Duodenal mucosa (tissue), 2 donors: ENCODE data around the gene CADM1.

ENCODE experiments used
- H3K27ac ChIP-seq: one replicate; pipeline ENCODE4 v1.7.0; 2013; ENCODE audit warnings: low read depth, low read length
- H3K27me3 ChIP-seq, 2 donors: one replicate each; pipeline ENCODE4 v1.7.0; 2013; ENCODE audit warnings: low read length in 2 of 2, control low read depth in 1 of 2; ENCODE audit not compliant: insufficient read depth in 2 of 2, control insufficient read depth in 1 of 2
- H3K36me3 ChIP-seq, 2 donors: one replicate each; pipeline ENCODE4 v1.7.0; 2013; ENCODE audit warnings: low read length in 2 of 2, control low read depth in 1 of 2; ENCODE audit not compliant: insufficient read depth in 2 of 2, control insufficient read depth in 1 of 2
- H3K4me1 ChIP-seq, 2 donors: one replicate each; pipeline ENCODE4 v1.7.0; 2013; ENCODE audit warnings: low read length in 2 of 2, control low read depth in 1 of 2; ENCODE audit not compliant: insufficient read depth in 2 of 2, control insufficient read depth in 1 of 2
- H3K4me3 ChIP-seq, 2 donors: one replicate each; pipeline ENCODE4 v1.7.0; 2013; ENCODE audit warnings: low read length in 2 of 2, low read depth in 1 of 2
- H3K9ac ChIP-seq, 2 donors: one replicate each; pipeline ENCODE4 v1.7.0; 2013; ENCODE audit warnings: low read length in 2 of 2, low read depth in 1 of 2
- H3K9me3 ChIP-seq, 2 donors: one replicate each; pipeline ENCODE4 v1.7.0; 2013; ENCODE audit warnings: low read length in 2 of 2, control low read depth in 1 of 2; ENCODE audit not compliant: control insufficient read depth in 1 of 2

The CADM1 gene

DNA sequence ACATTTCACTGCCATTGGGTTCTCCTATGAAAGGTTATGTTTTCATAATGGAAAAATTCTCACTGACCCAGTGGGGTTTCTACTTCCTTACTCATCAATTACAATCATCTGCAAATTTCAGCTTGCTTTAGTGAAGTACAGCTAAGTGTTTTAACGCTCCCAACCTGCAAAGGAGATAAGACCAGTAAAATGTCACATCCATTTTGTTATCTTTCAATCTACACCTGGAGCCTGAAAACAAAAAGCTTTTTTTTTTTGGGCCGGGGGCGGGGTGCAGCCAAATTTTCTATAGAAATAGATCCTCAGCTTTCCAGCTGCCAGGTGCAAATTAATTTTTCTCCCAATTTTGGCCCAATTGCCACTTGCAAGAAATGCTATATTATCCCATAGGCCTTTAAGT is 40.6 kb downstream of the CADM1 start:
- Histone ChIP-seq H3K27ac (no peak overlapping the region), H3K27me3 (no peaks in the 10 kb centered on the region), H3K9ac (no peak overlapping the region), H3K4me3 (no peak overlapping the region), H3K4me1 (no peaks in the 10 kb centered on the region), H3K36me3 (no peaks in the 10 kb centered on the region), H3K9me3 (no peaks in the 10 kb centered on the region)

DNA sequence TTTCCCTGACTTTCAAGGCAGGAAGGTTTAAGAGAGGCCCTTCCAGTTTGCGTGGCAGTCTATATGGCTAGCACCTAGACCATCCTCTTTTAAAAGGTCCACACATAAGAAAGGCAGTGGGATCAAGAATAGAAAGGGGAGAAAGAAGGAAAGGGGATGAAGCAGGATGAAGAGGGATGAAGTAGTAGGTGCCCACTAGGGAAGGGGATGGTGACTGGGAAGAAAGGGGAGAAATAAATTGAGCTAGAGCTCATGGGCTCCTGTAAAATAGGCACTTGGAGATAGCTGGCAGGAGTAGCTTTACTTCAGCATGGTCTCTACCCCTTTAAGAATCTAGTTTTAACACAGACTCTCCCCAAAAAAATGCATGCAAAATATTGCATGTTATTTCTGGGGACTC is 41.5 kb downstream of the CADM1 start:
- H3K9ac ChIP-seq: no peak overlapping the region
- H3K9me3 ChIP-seq: no peaks in the 10 kb centered on the region
- H3K4me3 ChIP-seq: no peak overlapping the region
- H3K27ac ChIP-seq: no peak overlapping the region
- no peaks in the 10 kb centered on the region for H3K4me1 ChIP-seq
- H3K27me3 ChIP-seq: no peaks in the 10 kb centered on the region
- H3K36me3 ChIP-seq: no peaks in the 10 kb centered on the region

DNA sequence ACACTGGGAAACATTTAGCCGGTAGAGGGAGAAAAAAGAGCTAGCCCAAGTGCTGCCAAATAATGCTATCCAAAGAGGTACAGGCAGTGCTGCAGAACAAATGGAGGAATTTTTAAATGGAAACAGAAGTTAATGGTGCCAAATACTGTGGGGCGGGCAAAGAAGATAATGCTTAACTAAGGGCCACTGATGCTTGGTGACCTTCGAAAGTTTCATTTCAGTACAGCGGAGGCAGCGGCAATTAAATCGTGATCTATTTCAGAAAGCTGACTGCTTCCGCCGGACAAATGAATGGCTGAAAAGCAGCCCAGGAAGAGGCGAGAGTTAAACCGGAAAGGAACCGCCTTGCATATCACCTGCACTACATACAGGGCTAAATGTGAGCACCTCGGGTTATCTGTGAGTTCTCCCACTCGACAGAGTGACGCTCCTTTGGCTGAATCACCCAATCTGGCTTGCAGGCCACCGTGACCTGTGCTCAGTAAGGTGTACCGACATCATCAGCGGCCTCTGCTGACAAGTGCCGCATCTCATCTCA is 42.1 kb downstream of the CADM1 start:
- no peaks in the 10 kb centered on the region for H3K4me1 ChIP-seq
- no peaks in the 10 kb centered on the region for H3K9me3 ChIP-seq
- no peaks in the 10 kb centered on the region for H3K27me3 ChIP-seq
- H3K27ac ChIP-seq: no peak overlapping the region
- no peak overlapping the region for H3K4me3 ChIP-seq
- no peaks in the 10 kb centered on the region for H3K36me3 ChIP-seq
- no peak overlapping the region for H3K9ac ChIP-seq

DNA sequence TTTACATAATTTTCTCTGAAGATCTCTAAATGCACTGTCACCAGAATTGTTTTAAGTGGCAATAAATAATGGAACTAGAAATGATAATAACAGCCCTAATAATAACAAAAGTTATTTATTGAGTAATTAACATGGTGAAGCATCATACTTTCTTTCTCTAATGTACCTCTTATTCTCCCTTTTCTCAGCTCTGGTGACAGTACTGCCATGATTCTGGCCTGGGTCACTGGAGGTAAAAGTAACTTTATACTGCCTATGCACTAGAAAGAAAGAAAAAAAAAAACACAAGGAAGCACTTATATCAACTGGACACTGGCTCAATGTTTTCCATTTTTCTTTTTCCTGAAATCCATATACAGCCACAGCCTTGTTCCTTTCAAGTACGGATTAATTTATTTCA is 43.7 kb downstream of the CADM1 start:
- Histone ChIP-seq H3K4me3 (no peak overlapping the region), H3K4me1 (no peaks in the 10 kb centered on the region), H3K36me3 (no peaks in the 10 kb centered on the region), H3K27me3 (no peaks in the 10 kb centered on the region), H3K9me3 (no peaks in the 10 kb centered on the region), H3K9ac (no peak overlapping the region), H3K27ac (no peak overlapping the region)

DNA sequence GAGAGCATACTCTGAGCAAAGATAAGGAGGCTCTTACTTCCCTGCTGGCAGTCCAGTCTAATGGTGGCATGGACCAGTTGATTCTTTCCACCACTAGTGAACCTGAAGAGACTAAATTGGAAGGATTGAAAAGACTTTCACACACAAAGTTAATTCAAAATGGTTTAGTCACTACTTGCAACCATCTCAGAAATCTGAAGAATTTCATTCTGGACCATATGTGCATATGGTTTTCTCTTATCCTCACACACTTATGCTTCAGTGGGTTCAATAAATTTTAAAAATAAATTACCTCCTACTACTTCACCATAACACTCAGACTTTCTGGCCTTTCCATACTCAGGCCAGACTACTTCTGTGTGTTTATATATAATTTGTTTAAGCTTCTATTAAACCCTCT is 44.7 kb downstream of the CADM1 start:
- H3K4me3 ChIP-seq: no peak overlapping the region
- no peaks in the 10 kb centered on the region for H3K36me3 ChIP-seq

DNA sequence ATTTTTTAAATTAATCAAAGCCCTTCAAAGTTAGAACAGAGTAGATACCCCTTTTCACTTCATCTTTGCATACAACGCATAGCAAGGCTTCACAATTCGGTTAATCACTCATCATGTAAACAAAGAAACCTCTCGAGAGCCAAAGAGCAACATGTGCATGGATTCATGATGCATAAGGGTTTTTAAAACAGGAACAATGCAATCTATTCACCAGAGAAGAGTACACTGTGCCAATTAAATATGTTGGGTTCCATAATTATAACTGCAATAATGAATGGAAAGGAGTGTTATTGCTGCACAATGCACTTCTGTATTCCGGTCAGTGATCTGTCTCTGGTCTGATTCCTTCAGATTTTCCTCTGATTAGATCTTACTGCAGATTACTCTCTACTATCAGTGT is 45.3 kb downstream of the CADM1 start:
- Histone ChIP-seq H3K9me3 (no peaks in the 10 kb centered on the region), H3K27ac (no peak overlapping the region), H3K36me3 (no peaks in the 10 kb centered on the region), H3K4me1 (no peaks in the 10 kb centered on the region), H3K9ac (no peak overlapping the region), H3K27me3 (no peaks in the 10 kb centered on the region), H3K4me3 (no peak overlapping the region)

More for the DNA sequence above, 44.7 kb downstream of the CADM1 start:
- no peaks in the 10 kb centered on the region for H3K4me1 ChIP-seq
- no peak overlapping the region for H3K9ac ChIP-seq
- H3K27ac ChIP-seq: no peak overlapping the region
- H3K9me3 ChIP-seq: no peaks in the 10 kb centered on the region
- no peaks in the 10 kb centered on the region for H3K27me3 ChIP-seq

DNA sequence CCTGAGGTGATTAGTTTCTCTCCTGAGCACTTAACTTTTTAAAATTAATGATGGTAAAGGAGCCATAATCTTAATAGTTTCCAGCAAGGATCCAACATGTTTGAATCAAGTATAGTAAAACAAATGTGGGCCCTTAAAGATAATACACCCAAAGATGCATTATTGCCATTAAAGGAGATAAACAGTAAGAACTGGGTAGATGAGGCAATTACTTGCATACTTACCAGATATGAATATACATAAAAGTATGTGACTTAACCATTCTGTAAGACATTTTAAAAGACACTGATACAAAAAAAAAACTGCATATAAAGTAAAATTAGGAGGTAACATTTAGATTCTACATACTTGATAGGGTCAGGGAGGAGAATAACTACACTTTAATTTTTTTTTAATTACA is 48.2 kb downstream of the CADM1 start:
- peaks cover 0 to 6% of the 10 kb centered on the region in 2 donors for H3K4me1 ChIP-seq
- H3K36me3 ChIP-seq: no peaks in the 10 kb centered on the region
- H3K4me3 ChIP-seq: no peak overlapping the region
- no peak overlapping the region for H3K9ac ChIP-seq
- no peak overlapping the region for H3K27ac ChIP-seq
- H3K27me3 ChIP-seq: no peaks in the 10 kb centered on the region
- H3K9me3 ChIP-seq: no peaks in the 10 kb centered on the region

DNA sequence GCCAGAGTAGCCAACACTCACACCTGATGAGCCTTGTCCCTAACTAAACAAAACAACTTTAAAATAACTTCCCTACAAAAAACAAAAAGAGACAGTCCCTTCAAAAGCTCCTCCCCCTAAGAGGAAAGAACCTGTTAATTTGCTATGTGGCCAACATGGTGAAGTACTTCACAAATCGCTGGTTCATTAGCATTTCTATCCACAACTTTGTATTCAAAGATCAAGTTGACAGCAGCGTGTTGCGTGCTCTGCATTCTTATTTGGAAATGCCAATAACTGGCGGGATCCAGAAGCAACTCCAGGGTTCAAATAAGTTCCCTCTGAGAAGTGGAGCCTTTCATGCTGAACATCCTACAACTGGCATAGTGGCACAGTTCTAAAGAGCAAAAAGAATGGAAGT is 48.6 kb downstream of the CADM1 start:
- Histone ChIP-seq H3K9ac (no peak overlapping the region), H3K4me3 (no peak overlapping the region), H3K27ac (no peak overlapping the region), H3K9me3 (no peaks in the 10 kb centered on the region), H3K36me3 (no peaks in the 10 kb centered on the region), H3K4me1 (peaks cover 0 to 6% of the 10 kb centered on the region in 2 donors), H3K27me3 (no peaks in the 10 kb centered on the region)

DNA sequence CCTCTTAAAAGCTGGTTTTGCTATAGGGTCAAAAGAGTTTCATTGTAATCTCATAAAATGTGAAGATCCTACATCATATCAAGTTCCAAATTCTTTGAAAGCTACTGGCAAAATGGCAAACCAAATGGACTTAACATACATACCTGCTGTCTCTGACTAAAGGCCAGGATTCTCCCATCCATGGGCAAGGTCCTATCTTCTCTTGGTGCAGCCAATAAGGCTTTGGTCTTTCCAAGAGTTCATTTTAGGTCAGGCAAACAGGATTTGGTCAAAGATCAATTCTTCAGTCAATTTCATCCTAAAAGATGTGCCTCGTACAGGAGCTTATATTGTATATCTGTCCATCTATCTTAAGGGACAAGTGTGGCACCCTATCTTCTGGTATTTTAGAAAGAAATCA is 49.7 kb downstream of the CADM1 start:
- no peak overlapping the region for H3K4me3 ChIP-seq
- H3K27me3 ChIP-seq: no peaks in the 10 kb centered on the region
- no peak overlapping the region for H3K27ac ChIP-seq
- peaks cover 0 to 6% of the 10 kb centered on the region in 2 donors for H3K4me1 ChIP-seq
- H3K36me3 ChIP-seq: no peaks in the 10 kb centered on the region
- no peaks in the 10 kb centered on the region for H3K9me3 ChIP-seq
- H3K9ac ChIP-seq: no peak overlapping the region

DNA sequence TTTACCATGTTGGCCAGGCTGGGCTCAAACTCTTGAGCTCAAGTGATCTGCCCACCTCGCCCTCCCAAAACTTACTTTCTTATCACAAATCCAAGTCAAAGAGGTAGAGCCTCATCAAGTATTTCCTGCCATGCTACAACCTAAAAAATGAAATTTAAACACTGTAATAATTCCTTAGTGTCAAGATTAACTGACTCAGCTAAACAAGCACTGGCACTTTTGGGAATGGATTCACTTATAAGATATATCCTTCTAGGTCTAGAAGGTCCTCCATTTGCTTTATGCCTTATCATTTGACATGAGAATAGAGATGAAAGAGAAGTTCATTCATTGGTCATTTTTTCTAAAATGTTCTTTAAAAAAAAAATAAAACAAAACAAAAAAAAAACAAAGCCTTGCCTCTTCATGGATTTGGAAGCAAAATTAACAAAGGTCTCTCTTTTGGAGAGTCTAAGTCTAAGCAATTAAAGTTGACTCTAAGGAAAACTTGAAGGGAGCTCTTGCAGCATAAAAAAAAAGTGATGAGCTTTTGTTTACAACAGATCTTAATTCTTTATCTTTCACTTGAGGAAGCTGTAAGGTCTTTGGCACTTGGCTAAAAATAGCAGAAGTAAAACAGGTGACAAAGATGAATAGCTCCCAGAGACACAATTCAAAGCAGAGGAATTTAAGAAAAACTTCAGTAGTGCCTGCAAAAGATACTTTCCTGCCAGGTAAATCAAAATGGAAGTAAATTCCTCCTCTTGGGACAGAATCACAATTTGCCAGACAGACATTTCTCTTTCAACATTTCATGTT is 50.3 kb downstream of the CADM1 start:
- Histone ChIP-seq H3K9ac (no peak overlapping the region), H3K27me3 (no peaks in the 10 kb centered on the region), H3K36me3 (no peaks in the 10 kb centered on the region), H3K27ac (no peak overlapping the region), H3K4me3 (no peak overlapping the region), H3K9me3 (no peaks in the 10 kb centered on the region), H3K4me1 (peaks cover 0 to 6% of the 10 kb centered on the region in 2 donors)
